ENCODE measurements around the gene LEAP2. TPM values are rescaled to one million over a fixed set of nuclear protein-coding genes. Genes with fewer than 3 reads are reported as not detected.

Gene LEAP2
- total RNA-seq, 2 experiments from 2014 or later: 3.4 to 3.7 TPM

DNA sequence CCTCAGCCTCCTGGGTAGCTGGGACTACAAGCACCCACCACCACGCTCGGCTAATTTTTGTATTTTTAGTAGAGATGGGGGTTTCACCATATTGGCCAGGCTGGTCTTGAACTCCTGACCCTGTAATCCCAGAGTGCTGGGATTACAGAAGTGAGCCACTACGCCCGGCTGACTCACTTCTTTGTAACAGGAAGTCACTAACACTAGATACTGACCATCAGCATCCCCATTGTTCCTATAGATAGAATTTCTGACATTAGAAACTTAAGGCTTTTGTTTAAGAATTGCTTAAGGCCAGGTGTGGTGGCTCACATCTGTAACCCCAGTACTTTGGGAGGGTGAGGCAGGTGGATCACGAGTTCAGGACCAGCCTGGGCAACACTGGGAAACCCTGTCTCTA is 42.2 kb downstream of the LEAP2 start:
- Mint-ChIP-seq H3K9me3 (ENCODE audit: insufficient read depth) (no peaks in the 10 kb centered on the region), H3K4me3 (no peak overlapping the region), H3K36me3 (ENCODE audit: low read depth) (peaks cover 21% of the 10 kb centered on the region), H3K27ac (no peak overlapping the region), H3K4me1 (ENCODE audit: low read depth) (peaks cover 3% of the 10 kb centered on the region), H3K27me3 (ENCODE audit: low read depth) (no peaks in the 10 kb centered on the region)
- ATAC-seq (no peak), DNase-seq (no peak)
- POLR2A ChIA-PET: no interaction called here
- CTCF ChIA-PET: no interaction called here

DNA sequence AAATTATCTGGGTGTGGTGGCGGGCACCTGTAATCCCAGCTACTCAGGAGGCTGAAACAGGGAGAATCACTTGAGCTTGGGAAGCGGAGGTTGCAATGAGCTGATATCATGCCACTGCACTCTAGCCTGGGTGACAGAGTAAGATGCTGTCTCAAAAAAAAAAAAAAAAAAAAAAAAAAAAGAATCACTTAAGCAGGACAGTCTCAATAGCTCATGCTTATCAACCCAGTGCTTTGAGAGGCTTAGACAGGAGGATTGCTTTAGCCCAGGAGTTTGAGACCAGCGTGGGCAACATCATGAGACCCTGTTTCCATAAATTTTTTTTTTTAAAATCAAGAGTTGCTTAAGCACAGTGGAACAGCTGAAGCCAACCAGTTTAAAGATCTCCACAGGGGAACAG is 42.6 kb downstream of the LEAP2 start:
- H3K27me3 Mint-ChIP-seq (ENCODE audit: low read depth): no peaks in the 10 kb centered on the region
- peaks cover 3% of the 10 kb centered on the region for H3K4me1 Mint-ChIP-seq (ENCODE audit: low read depth)
- no peak overlapping the region for H3K27ac Mint-ChIP-seq
- CTCF ChIA-PET: no interaction called here
- no peak overlapping the region for H3K4me3 Mint-ChIP-seq
- H3K36me3 Mint-ChIP-seq (ENCODE audit: low read depth): peaks cover 23% of the 10 kb centered on the region
- H3K9me3 Mint-ChIP-seq (ENCODE audit: insufficient read depth): no peaks in the 10 kb centered on the region
- DNase-seq (no peak), ATAC-seq (no peak)
- POLR2A ChIA-PET: no interaction called here

Other genes with a start within 250 kb of the LEAP2 start
- gene IL13, start 215.5 kb upstream of the LEAP2 start, total RNA-seq: 1 to 10 TPM; 1.4 to 1.6 TPM
- not detected for gene IL4, start 199.7 kb upstream of the LEAP2 start, total RNA-seq
- 10 to 100 TPM; 14.0 to 15.7 TPM for gene KIF3A, start 136.1 kb upstream of the LEAP2 start, total RNA-seq
- gene CCNI2, start 126.2 kb upstream of the LEAP2 start, total RNA-seq: 1 to 10 TPM; 8.3 to 9.5 TPM
- gene SEPTIN8, start 96.4 kb upstream of the LEAP2 start, total RNA-seq: 10 to 100 TPM; 35.1 to 35.3 TPM
- gene SOWAHA, start 60.4 kb upstream of the LEAP2 start, total RNA-seq: not detected
- 1 to 10 TPM; 2.9 to 3.3 TPM for gene SHROOM1, start 43.0 kb upstream of the LEAP2 start, total RNA-seq
- under 1 TPM; 0.52 to 0.92 TPM for gene GDF9, start 7.2 kb upstream of the LEAP2 start, total RNA-seq
- gene UQCRQ, start 7.0 kb upstream of the LEAP2 start, total RNA-seq: 100 to 1,000 TPM; 381 to 396 TPM
- 10 to 100 TPM; 27.2 to 30.3 TPM for gene AFF4, start 90.0 kb downstream of the LEAP2 start, total RNA-seq
- 10 to 100 TPM; 27.2 to 29.5 TPM for gene ZCCHC10, start 152.9 kb downstream of the LEAP2 start, total RNA-seq
- 100 to 1,000 TPM; 106 to 108 TPM for gene HSPA4, start 178.3 kb downstream of the LEAP2 start, total RNA-seq